HFFc6 (cell line): ENCODE data around the gene EIF4E1B. TPM values are rescaled to one million over a fixed set of nuclear protein-coding genes. Genes with fewer than 3 reads are reported as not detected.

Experiments
- DNase-seq: peaks from one replicate; pipeline ENCODE4 v3.0.0-alpha.2; 2018
- H3K27ac Mint-ChIP-seq: 2 replicates; pipeline ENCODE4 v1.8.0; 2020; ENCODE audit warnings: mild to moderate bottlenecking, mixed read lengths
- H3K27me3 Mint-ChIP-seq: 2 replicates; pipeline ENCODE4 v1.8.0; 2021; ENCODE audit warnings: mild to moderate bottlenecking, moderate library complexity, mixed read lengths; ENCODE audit not compliant: insufficient read depth
- H3K36me3 Mint-ChIP-seq: 2 replicates; pipeline ENCODE4 v1.8.0; 2021; ENCODE audit warnings: low read depth, mixed read lengths
- H3K4me1 Mint-ChIP-seq: 2 replicates; pipeline ENCODE4 v1.8.0; 2020; ENCODE audit warnings: low read depth, mixed read lengths
- H3K4me3 Mint-ChIP-seq: 2 replicates; pipeline ENCODE4 v1.8.0; 2020; ENCODE audit warnings: mild to moderate bottlenecking, moderate library complexity, mixed read lengths
- H3K9me3 Mint-ChIP-seq: 2 replicates; pipeline ENCODE4 v1.8.0; 2020; ENCODE audit warnings: mild to moderate bottlenecking, mixed read lengths
- CTCF ChIP-seq: fragments of 200-600 bp; sonication (generic); IDR thresholded peaks from 2 replicates; pipeline ENCODE4 v1.5.0; 2021; ENCODE audit warnings: antibody characterized with exemption, mild to moderate bottlenecking
- total RNA-seq, 6 experiments: library from RNA; stranded (reverse); fragmentation: NEBNext Ultra II Directional; extraction: Animal tissue kit (Norgen Biotek cat#: 25700); gene quantifications; 2 replicates in 1 of 6; 3 replicates in 5 of 6; pipeline ENCODE4 v1.2.3, GENCODE V29; 2021

Gene EIF4E1B
- total RNA-seq, 6 experiments from 2014 or later, result not detected

- Mint-ChIP-seq H3K27me3 (no peaks in the 10 kb centered on the region), H3K4me3 (no peak overlapping the region), H3K4me1 (peaks cover 26% of the 10 kb centered on the region), H3K27ac (no peak overlapping the region), H3K36me3 (peaks cover 5% of the 10 kb centered on the region; the same call in 1 of the 2 replicates), H3K9me3 (no peaks in the 10 kb centered on the region)
- no peak for DNase-seq
- TF ChIP-seq CTCF, result no peak
Observed at GRCh38 chr5:176651472-176651980, 21.1 kb downstream of the EIF4E1B start.

GRCh38 chr5:176652136-176652535 lies 21.7 kb downstream of the EIF4E1B start:
- Mint-ChIP-seq H3K9me3 (no peaks in the 10 kb centered on the region), H3K27ac (no peak overlapping the region), H3K27me3 (no peaks in the 10 kb centered on the region), H3K4me3 (no peak overlapping the region), H3K36me3 (peaks cover 5% of the 10 kb centered on the region; the same call in 1 of the 2 replicates), H3K4me1 (peaks cover 21% of the 10 kb centered on the region)
- DNase-seq, result no peak
- TF ChIP-seq CTCF, result no peak

- Mint-ChIP-seq H3K4me1 (peaks cover 15% of the 10 kb centered on the region), H3K27me3 (no peaks in the 10 kb centered on the region), H3K9me3 (no peaks in the 10 kb centered on the region), H3K27ac (peak overlapping the region; percentile 1; the same call in 1 of the 2 replicates), H3K36me3 (peaks cover 5% of the 10 kb centered on the region; the same call in 1 of the 2 replicates), H3K4me3 (no peak overlapping the region)
- peak; percentile 22 for DNase-seq
- no peak for TF ChIP-seq CTCF
Observed at GRCh38 chr5:176653401-176654385, 23.2 kb downstream of the EIF4E1B start.

GRCh38 chr5:176654856-176655255 lies 24.4 kb downstream of the EIF4E1B start:
- no peak overlapping the region for H3K4me3 Mint-ChIP-seq
- H3K4me1 Mint-ChIP-seq, result peaks cover 14% of the 10 kb centered on the region
- no peak for TF ChIP-seq CTCF
- no peaks in the 10 kb centered on the region for H3K9me3 Mint-ChIP-seq
- no peaks in the 10 kb centered on the region for H3K27me3 Mint-ChIP-seq
- no peak for DNase-seq
- peaks cover 5% of the 10 kb centered on the region; the same call in 1 of the 2 replicates for H3K36me3 Mint-ChIP-seq
- H3K27ac Mint-ChIP-seq, result no peak overlapping the region

GRCh38 chr5:176656467-176656990 lies 26.1 kb downstream of the EIF4E1B start:
- Mint-ChIP-seq H3K36me3 (peaks cover 5% of the 10 kb centered on the region; the same call in 1 of the 2 replicates), H3K4me3 (no peak overlapping the region), H3K9me3 (no peaks in the 10 kb centered on the region), H3K27ac (no peak overlapping the region), H3K27me3 (no peaks in the 10 kb centered on the region), H3K4me1 (peaks cover 14% of the 10 kb centered on the region)
- no peak for DNase-seq
- TF ChIP-seq CTCF, result no peak
